GM13976 (cell line): ENCODE measurements around the gene SYNGAP1.
"Not testable (repeated sequence)": the region's sequence is repeated elsewhere in the genome, so short reads cannot be mapped to it uniquely, and the experiment has no call there.

Experiments used
- DNase-seq: peaks from one replicate; pipeline ENCODE4 v3.0.0; 2012; ENCODE audit warnings: low spot score
- CTCF ChIP-seq: IDR thresholded peaks from 2 replicates; pipeline ENCODE4 v1.5.1; 2012; ENCODE audit warnings: borderline replicate concordance, mild to moderate bottlenecking; ENCODE audit not compliant: insufficient read depth; ENCODE audit errors: extremely low read depth, missing control alignments, control extremely low read depth
- in situ Hi-C: fragments of 300-500 bp; cut with MboI; formaldehyde crosslinking; loops from one replicate; pipeline ENCODE4 v1.12.0; 2022; ENCODE audit warnings: low sequenced_read_pairs, mixed read lengths, inconsistent platforms; ENCODE audit not compliant: unreplicated experiment

The SYNGAP1 gene

GRCh38 chr6:33391922-33392594, 27.8 kb upstream of the SYNGAP1 start:
- no peak for TF ChIP-seq CTCF
- in situ Hi-C loops, result no loop called here
- peak; percentile 62 for DNase-seq

DNA sequence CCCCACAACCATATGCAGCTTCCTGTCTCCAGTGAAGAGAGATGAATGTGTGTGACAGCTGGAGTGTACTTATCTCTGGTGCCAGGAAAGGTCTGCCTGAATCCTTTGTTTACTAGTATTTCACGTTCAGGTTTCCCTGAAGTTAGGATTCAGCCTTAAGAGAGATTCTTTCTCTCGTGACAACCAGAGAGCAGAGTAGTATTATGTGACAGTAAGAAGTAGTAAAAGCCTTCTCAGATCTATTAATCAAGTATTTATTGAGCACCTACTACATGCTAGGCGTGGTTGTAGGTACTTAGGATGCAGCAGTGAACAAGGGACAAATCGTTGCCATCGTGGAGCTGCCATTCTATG, 27.3 kb upstream of the SYNGAP1 start:
- no peak for DNase-seq
- TF ChIP-seq CTCF, result no peak
- in situ Hi-C loops, result no loop called here

DNA sequence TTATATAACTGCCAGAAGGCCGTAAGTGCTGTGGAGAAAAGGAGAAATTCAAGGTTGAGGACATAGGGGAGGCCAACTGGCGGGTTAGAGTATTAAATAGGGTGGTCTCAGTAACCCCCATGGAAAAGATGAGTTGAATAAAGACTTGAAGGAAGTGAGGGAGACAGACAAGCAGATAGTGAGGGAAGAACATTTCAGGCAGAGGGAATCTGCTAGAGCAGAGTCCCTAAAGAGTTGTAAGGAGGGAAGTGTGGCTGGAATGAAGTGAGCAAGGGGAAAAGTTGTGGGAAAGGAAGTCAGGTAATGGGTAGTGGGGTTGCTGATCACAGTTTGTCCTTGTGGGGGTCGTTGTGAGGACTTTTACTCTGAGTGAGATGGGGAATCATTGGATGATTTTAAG, 26.9 kb upstream of the SYNGAP1 start:
- no peak for TF ChIP-seq CTCF
- in situ Hi-C loops, result no loop called here
- DNase-seq, result no peak

DNA sequence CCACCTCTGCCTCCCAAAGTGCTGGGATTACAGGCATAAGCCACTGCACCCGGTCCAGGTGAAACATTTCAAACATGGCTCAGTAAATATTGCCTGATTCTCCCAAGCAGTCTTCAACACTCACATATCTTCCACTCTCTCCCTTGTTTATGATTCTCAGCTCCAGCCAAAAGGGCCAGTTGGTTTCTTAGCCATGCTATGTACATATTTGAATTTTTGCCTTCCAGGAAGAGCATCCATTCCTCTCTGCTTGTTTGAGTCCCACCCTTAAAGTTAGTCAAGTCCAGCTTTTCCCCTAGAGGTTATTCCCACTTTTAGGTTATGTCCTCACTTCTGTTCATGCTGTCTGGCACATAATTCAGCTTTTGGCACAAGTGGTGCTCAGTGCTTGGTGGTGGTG, 22.3 kb upstream of the SYNGAP1 start:
- DNase-seq, result no peak
- TF ChIP-seq CTCF, result no peak
- in situ Hi-C loops, result no loop called here

GRCh38 chr6:33398601-33399000, 21.3 kb upstream of the SYNGAP1 start:
- in situ Hi-C loops, DNase-seq: not testable (repeated sequence)

GRCh38 chr6:33399881-33400280, 20.0 kb upstream of the SYNGAP1 start:
- in situ Hi-C loops, DNase-seq: not testable (repeated sequence)

DNA sequence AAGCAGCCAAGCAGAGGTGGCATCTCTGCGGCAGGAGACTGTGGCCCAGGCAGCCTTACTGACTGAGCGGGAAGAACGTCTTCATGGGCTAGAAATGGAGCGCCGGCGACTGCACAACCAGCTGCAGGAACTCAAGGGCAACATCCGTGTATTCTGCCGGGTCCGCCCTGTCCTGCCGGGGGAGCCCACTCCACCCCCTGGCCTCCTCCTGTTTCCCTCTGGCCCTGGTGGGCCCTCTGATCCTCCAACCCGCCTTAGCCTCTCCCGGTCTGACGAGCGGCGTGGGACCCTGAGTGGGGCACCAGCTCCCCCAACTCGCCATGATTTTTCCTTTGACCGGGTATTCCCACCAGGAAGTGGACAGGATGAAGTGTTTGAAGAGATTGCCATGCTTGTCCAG, 15.0 kb upstream of the SYNGAP1 start:
- DNase-seq, result no peak
- no peak for TF ChIP-seq CTCF
- in situ Hi-C loops, result no loop called here

- in situ Hi-C loops, result no loop called here
- DNase-seq, result no peak
- no peak for TF ChIP-seq CTCF
Measured at GRCh38 chr6:33405386-33405940, 14.4 kb upstream of the SYNGAP1 start.
